NT2/D1 (cell line): ENCODE measurements around the gene TTC5.

Experiments
- SUZ12 ChIP-seq: IDR thresholded peaks from 2 replicates; pipeline ENCODE4 v1.6.1; 2011; ENCODE audit not compliant: insufficient read length, insufficient read depth; ENCODE audit errors: extremely low read depth
- YY1 ChIP-seq: IDR thresholded peaks from 2 replicates; pipeline ENCODE4 v1.6.1; 2011; ENCODE audit not compliant: insufficient read length, insufficient read depth
- ZNF274 ChIP-seq: IDR thresholded peaks from 2 replicates; pipeline ENCODE4 v1.6.1; 2011; ENCODE audit warnings: mild to moderate bottlenecking, low read depth, low read length

DNA sequence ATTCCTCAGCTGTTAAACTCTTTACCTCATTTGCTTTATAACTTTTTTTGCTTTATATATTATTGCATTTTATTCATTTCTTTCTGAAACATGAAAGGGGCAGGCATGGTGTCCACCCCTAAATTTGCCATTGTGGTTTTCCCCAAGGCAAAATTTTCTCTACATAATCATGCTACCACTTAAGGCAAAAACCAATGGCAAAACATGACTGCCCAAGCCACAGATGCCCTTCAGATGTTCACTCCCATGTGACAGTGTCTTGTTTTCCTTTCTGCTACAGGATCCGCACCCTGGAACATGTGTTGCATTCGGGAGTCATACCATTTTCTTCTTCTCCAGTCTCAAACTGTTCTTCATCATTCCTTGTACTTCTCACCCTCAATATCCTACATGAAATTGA, 28.3 kb downstream of the TTC5 start:
- TF ChIP-seq SUZ12, result no peak
- TF ChIP-seq ZNF274, result no peak
- TF ChIP-seq YY1, result no peak
